ENCODE measurements around the gene MAPK8IP3.

Gene MAPK8IP3

DNA sequence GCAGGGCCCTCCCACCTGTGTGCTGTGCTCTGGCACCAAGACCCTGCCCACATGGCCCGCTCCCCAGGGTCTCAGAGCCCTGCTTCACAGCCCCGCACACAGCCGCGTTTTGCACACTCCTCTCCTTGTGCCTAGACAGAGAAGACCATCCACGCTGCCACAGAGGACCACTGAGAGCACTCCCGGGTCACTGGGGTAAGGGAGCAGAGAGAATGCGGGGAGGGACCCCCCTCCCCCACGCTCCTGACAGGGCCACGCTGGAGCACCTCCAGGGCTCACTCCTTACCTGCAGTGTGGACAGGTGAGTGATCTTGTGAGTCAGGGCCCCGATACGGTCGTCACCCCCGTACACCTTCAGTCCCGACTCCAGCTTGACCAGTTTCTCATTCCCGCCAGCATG lies 113.6 kb downstream of the MAPK8IP3 start:
- TF ChIP-seq, protein P1, sequence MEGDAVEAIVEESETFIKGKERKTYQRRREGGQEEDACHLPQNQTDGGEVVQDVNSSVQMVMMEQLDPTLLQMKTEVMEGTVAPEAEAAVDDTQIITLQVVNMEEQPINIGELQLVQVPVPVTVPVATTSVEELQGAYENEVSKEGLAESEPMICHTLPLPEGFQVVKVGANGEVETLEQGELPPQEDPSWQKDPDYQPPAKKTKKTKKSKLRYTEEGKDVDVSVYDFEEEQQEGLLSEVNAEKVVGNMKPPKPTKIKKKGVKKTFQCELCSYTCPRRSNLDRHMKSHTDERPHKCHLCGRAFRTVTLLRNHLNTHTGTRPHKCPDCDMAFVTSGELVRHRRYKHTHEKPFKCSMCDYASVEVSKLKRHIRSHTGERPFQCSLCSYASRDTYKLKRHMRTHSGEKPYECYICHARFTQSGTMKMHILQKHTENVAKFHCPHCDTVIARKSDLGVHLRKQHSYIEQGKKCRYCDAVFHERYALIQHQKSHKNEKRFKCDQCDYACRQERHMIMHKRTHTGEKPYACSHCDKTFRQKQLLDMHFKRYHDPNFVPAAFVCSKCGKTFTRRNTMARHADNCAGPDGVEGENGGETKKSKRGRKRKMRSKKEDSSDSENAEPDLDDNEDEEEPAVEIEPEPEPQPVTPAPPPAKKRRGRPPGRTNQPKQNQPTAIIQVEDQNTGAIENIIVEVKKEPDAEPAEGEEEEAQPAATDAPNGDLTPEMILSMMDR (IDR thresholded peaks at IDR 0.05; ENCODE audit: low read depth, low read length) = no peak
- no peak for DNase-seq

More for the DNA sequence above, 113.6 kb downstream of the MAPK8IP3 start:
- H3K9me3 ChIP-seq = no peaks in the 10 kb centered on the region
- no peaks in the 10 kb centered on the region for H3K27me3 ChIP-seq
- no peaks in the 10 kb centered on the region for H3K4me1 ChIP-seq
- H3K36me3 ChIP-seq = peaks cover 17% of the 10 kb centered on the region
- no peak overlapping the region for H3K4me3 ChIP-seq (ENCODE audit: low read depth, low read length)
